Measurements from ENCODE around the gene CREB3L4. TPM values are rescaled to one million over a fixed set of nuclear protein-coding genes. Genes with fewer than 3 reads are reported as not detected.

The CREB3L4 gene
- polyA plus RNA-seq, 1 donor (not counting 4 experiments of a cell fraction or from before 2014, with no cell fraction given), result 6.0 TPM

- H3K4me2 ChIP-seq (ENCODE audit: control insufficient read depth, extremely low read depth, insufficient read depth, low read depth, low read length), result no peak overlapping the region
- H3K36me3 ChIP-seq (ENCODE audit: control insufficient read depth in 2 of 2, extremely low read depth in 1 of 2, insufficient read depth in 2 of 2, low read length in 2 of 2), result peaks cover 34 to 36% of the 10 kb centered on the region in 2 experiments
- dilution Hi-C loops (cut with MboI; ENCODE audit: extremely low pct_ligation_motif_present, low sequenced_read_pairs), result no loop called here
Observed at GRCh38 chr1:153940756-153941155, 26.9 kb upstream of the CREB3L4 start.

GRCh38 chr1:153941826-153942725 lies 25.6 kb upstream of the CREB3L4 start:
- H3K79me2 ChIP-seq (ENCODE audit: control insufficient read depth, insufficient read depth, low read length), result peaks cover 22% of the 10 kb centered on the region
- no peak for TF ChIP-seq CTCF (optimal IDR thresholded peaks at IDR 0.05 in 1 of 3, IDR thresholded peaks at IDR 0.05 in 1 of 3, conservative IDR thresholded peaks at IDR 0.05 in 1 of 3; ENCODE audit: extremely low read depth in 1 of 3, insufficient read depth in 2 of 3, low read length in 3 of 3)
- TF ChIP-seq EZH2 (IDR thresholded peaks at IDR 0.05; ENCODE audit: low read length), result no peak
- no peak overlapping the region for H2AFZ ChIP-seq (ENCODE audit: control insufficient read depth, low read length)
- no peaks in the 10 kb centered on the region for H4K20me1 ChIP-seq (ENCODE audit: control insufficient read depth, extremely low read depth, insufficient read depth, low read length)
- H3K9me1 ChIP-seq (ENCODE audit: control insufficient read depth, extremely low read depth, insufficient read depth, low read length), result no peaks in the 10 kb centered on the region
- no peak overlapping the region for H3K9ac ChIP-seq (ENCODE audit: control insufficient read depth, extremely low read depth, insufficient read depth, low read length)
- dilution Hi-C loops (cut with MboI; ENCODE audit: extremely low pct_ligation_motif_present, low sequenced_read_pairs), result no loop called here
- no peak overlapping the region for H3K4me3 ChIP-seq (ENCODE audit: control insufficient read depth in 2 of 3, extremely low read depth in 1 of 3, insufficient read depth in 2 of 3, low read depth in 1 of 3, low read length in 3 of 3)
- peaks cover 24 to 31% of the 10 kb centered on the region in 2 experiments for H3K36me3 ChIP-seq (ENCODE audit: control insufficient read depth in 2 of 2, extremely low read depth in 1 of 2, insufficient read depth in 2 of 2, low read length in 2 of 2)
- no peak for FAIRE-seq
- DNase-seq (ENCODE audit: low read depth, low spot score), result no peak
- H3K9me3 ChIP-seq (ENCODE audit: control insufficient read depth, low read depth, low read length), result no peaks in the 10 kb centered on the region
- no peaks in the 10 kb centered on the region for H3K27me3 ChIP-seq (ENCODE audit: control insufficient read depth, extremely low read depth, insufficient read depth, low read length)
- no peak overlapping the region for H3K27ac ChIP-seq (ENCODE audit: control insufficient read depth, insufficient read depth, low read length)
- peaks cover 10% of the 10 kb centered on the region for H3K4me1 ChIP-seq (ENCODE audit: control insufficient read depth, extremely low read depth, insufficient read depth, low read length)
- no peak overlapping the region for H3K4me2 ChIP-seq (ENCODE audit: control insufficient read depth, extremely low read depth, insufficient read depth, low read depth, low read length)

More at GRCh38 chr1:153940756-153941155, 26.9 kb upstream of the CREB3L4 start:
- DNase-seq (ENCODE audit: low read depth, low spot score), result no peak
- Histone ChIP-seq H3K9me1 (ENCODE audit: control insufficient read depth, extremely low read depth, insufficient read depth, low read length) (no peaks in the 10 kb centered on the region), H2AFZ (ENCODE audit: control insufficient read depth, low read length) (no peak overlapping the region), H3K9ac (ENCODE audit: control insufficient read depth, extremely low read depth, insufficient read depth, low read length) (no peak overlapping the region), H3K79me2 (ENCODE audit: control insufficient read depth, insufficient read depth, low read length) (peaks cover 19% of the 10 kb centered on the region), H3K9me3 (ENCODE audit: control insufficient read depth, low read depth, low read length) (no peaks in the 10 kb centered on the region), H3K27me3 (ENCODE audit: control insufficient read depth, extremely low read depth, insufficient read depth, low read length) (no peaks in the 10 kb centered on the region), H3K4me3 (ENCODE audit: control insufficient read depth in 2 of 3, extremely low read depth in 1 of 3, insufficient read depth in 2 of 3, low read depth in 1 of 3, low read length in 3 of 3) (no peak overlapping the region), H3K27ac (ENCODE audit: control insufficient read depth, insufficient read depth, low read length) (no peak overlapping the region), H3K4me1 (ENCODE audit: control insufficient read depth, extremely low read depth, insufficient read depth, low read length) (peaks cover 7% of the 10 kb centered on the region), H4K20me1 (ENCODE audit: control insufficient read depth, extremely low read depth, insufficient read depth, low read length) (no peaks in the 10 kb centered on the region)
- no peak for FAIRE-seq
- no peak for TF ChIP-seq CTCF (optimal IDR thresholded peaks at IDR 0.05 in 1 of 3, IDR thresholded peaks at IDR 0.05 in 1 of 3, conservative IDR thresholded peaks at IDR 0.05 in 1 of 3; ENCODE audit: extremely low read depth in 1 of 3, insufficient read depth in 2 of 3, low read length in 3 of 3)
- no peak for TF ChIP-seq EZH2 (IDR thresholded peaks at IDR 0.05; ENCODE audit: low read length)
